K562 (cell line): ENCODE measurements around the gene USP32. TPM values are rescaled to one million over a fixed set of nuclear protein-coding genes. Genes with fewer than 3 reads are reported as not detected.

Experiments used
- ATAC-seq: fragments of 200-7000 bp; cut with Tn5 transposase; 3 replicates; pipeline ENCODE4 v1.9.1; 2020; ENCODE audit warnings: moderate library complexity
- BruUV-seq: library from RNA; stranded (reverse); fragments of 400-500 nt; replicated peaks from 2 replicates; lab custom pipeline; 2021; lab: Mats Ljungman, UMichigan
- CTCF ChIA-PET: fragments of 300-600 bp; formaldehyde crosslinking; extraction: SDS; loops from one replicate; lab custom pipeline; 2021; ENCODE audit warnings: low intra/inter-chr PET ratio; lab: Yijun Ruan, JAX
- POLR2A ChIA-PET: fragments of 300-600, 350-650 bp; sonication (Branson Sonifier 250); formaldehyde crosslinking; extraction: SDS; loops from one replicate; lab custom pipeline; 2021; ENCODE audit warnings: antibody characterized with exemption, inconsistent platforms; lab: Yijun Ruan, JAX
- DNase-seq, 4 experiments: peaks; one replicate each; pipeline versions ENCODE4 v3.0.0 to v3.0.0-alpha.2; 2011 to 2018; ENCODE audit warnings: low spot score in 3 of 4, mixed read lengths in 3 of 4; ENCODE audit errors: extremely low read depth in 1 of 4
- FAIRE-seq: peaks from 2 replicates; lab custom pipeline; 2011; peaks lifted over from hg19 to GRCh38; lab: Jason Lieb, UNC
- H2AFZ ChIP-seq: 2 replicates; pipeline ENCODE4 v1.6.0; 2011; ENCODE audit warnings: low read depth, low read length, control low read depth, inconsistent platforms
- H3K27ac ChIP-seq: fragments of 200-600 bp; 3 replicates; pipeline ENCODE4 v1.8.0; 2011; ENCODE audit warnings: low read depth, mild to moderate bottlenecking, control low read depth, inconsistent platforms, low read length, moderate library complexity, mixed read lengths; ENCODE audit errors: extremely low read depth
- H3K27me3 ChIP-seq, 2 experiments: fragments of 300-600 bp in 1 of 2; 2 replicates in 1 of 2; 3 replicates in 1 of 2; pipeline versions ENCODE4 v1.6.0 to v1.8.0; 2011; ENCODE audit warnings: inconsistent platforms in 2 of 2, low read length in 2 of 2, mild to moderate bottlenecking in 1 of 2, mixed read lengths in 1 of 2, moderate library complexity in 1 of 2; ENCODE audit not compliant: control insufficient read depth in 2 of 2, insufficient read depth in 2 of 2
- H3K36me3 ChIP-seq: fragments of 300-600 bp; 3 replicates; pipeline ENCODE4 v1.8.0; 2011; ENCODE audit warnings: mild to moderate bottlenecking, low read length, inconsistent platforms; ENCODE audit not compliant: control insufficient read depth, insufficient read depth
- H3K4me1 ChIP-seq, 2 experiments: fragments of 200-600 bp in 1 of 2; replicated peaks in 1 of 2; 2 replicates in 1 of 2; 3 replicates in 1 of 2; pipeline versions ENCODE4 v1.5.1 to v1.8.0; 2011; ENCODE audit warnings: inconsistent platforms in 2 of 2, low read length in 2 of 2, mild to moderate bottlenecking in 1 of 2, mixed read lengths in 1 of 2, moderate library complexity in 1 of 2; ENCODE audit not compliant: control insufficient read depth in 2 of 2, insufficient read depth in 2 of 2
- H3K4me2 ChIP-seq: 2 replicates; pipeline ENCODE4 v1.6.1; 2011; ENCODE audit warnings: low read length, control low read depth, inconsistent platforms, mixed read lengths; ENCODE audit not compliant: insufficient read depth
- H3K4me3 ChIP-seq: fragments of 200-600 bp; sonication (generic), shearing (Covaris generic); 2 replicates; pipeline ENCODE4 v1.5.1; 2016; ENCODE audit warnings: control low read depth, inconsistent platforms
- H3K79me2 ChIP-seq: fragments of 200-600 bp; 3 replicates; pipeline ENCODE4 v1.8.0; 2011; ENCODE audit warnings: low read length, inconsistent platforms; ENCODE audit not compliant: control insufficient read depth, insufficient read depth
- H3K9ac ChIP-seq, 2 experiments: 2 replicates each; pipeline versions ENCODE4 v1.6.0 to v1.6.1; 2011; ENCODE audit warnings: low read depth in 2 of 2, low read length in 2 of 2, control low read depth in 1 of 2, inconsistent platforms in 1 of 2, mild to moderate bottlenecking in 1 of 2, mixed read lengths in 1 of 2; ENCODE audit not compliant: insufficient read depth in 1 of 2
- H3K9me1 ChIP-seq: one replicate; pipeline ENCODE4 v1.6.0; 2011; ENCODE audit warnings: inconsistent platforms, mild to moderate bottlenecking, low read length, moderate library complexity; ENCODE audit not compliant: control insufficient read depth, insufficient read depth
- H3K9me3 ChIP-seq: replicated peaks from 2 replicates; pipeline ENCODE4 v1.5.1; 2011; ENCODE audit warnings: low read depth, low read length, inconsistent platforms; ENCODE audit not compliant: control insufficient read depth, insufficient read depth
- H4K20me1 ChIP-seq: replicated peaks from 2 replicates; pipeline ENCODE4 v1.6.1; 2011; ENCODE audit warnings: low read length, inconsistent platforms, mixed read lengths; ENCODE audit not compliant: control insufficient read depth, insufficient read depth
- CBX8 ChIP-seq: fragments of 200-600 bp; sonication (generic); IDR thresholded peaks from 2 replicates; pipeline ENCODE4 v1.6.1; 2012; ENCODE audit warnings: borderline replicate concordance, mixed run types, low read depth, mild to moderate bottlenecking, moderate library complexity, mixed read lengths, low read length, control low read depth, inconsistent platforms; ENCODE audit not compliant: poor library complexity, severe bottlenecking; ENCODE audit errors: extremely low read depth
- GTF2F1 ChIP-seq: IDR thresholded peaks from 2 replicates; pipeline ENCODE4 v1.6.1; 2011; ENCODE audit warnings: low read depth, low read length, improper control_type of control experiment
- NR2F6 ChIP-seq: fragments of 450-650 bp; formaldehyde crosslinking; IDR thresholded peaks from 2 replicates; pipeline ENCODE4 v1.4.0; 2020; ENCODE audit warnings: mild to moderate bottlenecking
- ZBTB11 ChIP-seq, 3 experiments: fragments of 200-800 bp in 1 of 3; fragments of 250-450 bp in 1 of 3; fragments of 450-650 bp in 1 of 3; sonication (Bioruptor Pico) in 1 of 3; sonication (Bioruptor generic) in 1 of 3; formaldehyde crosslinking in 1 of 3; IDR thresholded peaks; 2 replicates each; pipeline versions ENCODE4 v1.6.1 to v1.8.0; 2016 to 2022; ENCODE audit warnings: mild to moderate bottlenecking in 2 of 3, missing genetic modification characterization in 2 of 3, missing compliant biosample characterization in 1 of 3, moderate library complexity in 1 of 3
- WGBS: fragments of 100-300 bp; shearing (Covaris generic); methylation state at CpG from one replicate; pipeline ENCODE4 v1.1.6; 2016; ENCODE audit warnings: low coverage, mixed read lengths; ENCODE audit not compliant: insufficient coverage; ENCODE audit errors: missing lambda C conversion rate; 5-methylcytosine and 5-hydroxymethylcytosine counted together
- in situ Hi-C: fragments of 300-500 bp; cut with MboI; formaldehyde crosslinking; loops from 4 replicates; pipeline ENCODE4 v1.15.0; 2018; ENCODE audit warnings: inconsistent platforms, mixed read lengths
- intact Hi-C: fragments of 100-400 bp; cut with micrococcal nuclease; formaldehyde crosslinking; loops from 2 replicates; pipeline ENCODE4 v1.14.2; 2022
- polyA plus RNA-seq, 8 experiments: library from polyadenylated mRNA; depleted of rRNA in 4 of 8; stranded (reverse) in 5 of 8; unstranded in 3 of 8; fragments of >200 nt; fragmentation: Nextera tagmentation in 2 of 8; fragmentation: Illumina TruSeq in 1 of 8; extraction: Ambion mirVana in 2 of 8; extraction: Trizol in 1 of 8; gene quantifications; 2 replicates each; pipeline versions ENCODE4 v1.2.1 to v1.2.3, GENCODE V29; 2011 to 2014; ENCODE audit warnings: inconsistent platforms in 1 of 8, missing spikeins in 1 of 8
- total RNA-seq, 7 experiments: library from RNA; depleted of rRNA in 6 of 7; stranded (reverse); fragments of >200 nt in 6 of 7; fragmentation: Illumina TruSeq in 2 of 7; extraction: Trizol in 2 of 7; gene quantifications; 2 replicates each; pipeline versions ENCODE4 v1.2.1 to v1.2.3, GENCODE V29; 2011 to 2021; ENCODE audit warnings: low replicate concordance in 1 of 7

Gene USP32
- total and polyA plus RNA-seq, 9 of the 15 experiments (the other 6 are each of a cell fraction or from before 2014, with no cell fraction given): 18.0 to 69.3 (median 47.1) TPM

GRCh38 chr17:60369727-60370126, 22.2 kb downstream of the USP32 start:
- CTCF ChIA-PET: no interaction called here
- intact Hi-C loops: no loop called here

More at GRCh38 chr17:60369727-60370126, 22.2 kb downstream of the USP32 start:
- Histone ChIP-seq H3K9me1 (no peaks in the 10 kb centered on the region), H3K9me3 (no peaks in the 10 kb centered on the region), H3K36me3 (peaks cover 20% of the 10 kb centered on the region; the same call in 2 of the 3 replicates), H3K9ac (no peak overlapping the region), H2AFZ (no peak overlapping the region), H3K27me3 (no peaks in the 10 kb centered on the region; a peak in 1 of 5 replicates), H4K20me1 (no peaks in the 10 kb centered on the region), H3K4me2 (no peak overlapping the region), H3K27ac (no peak overlapping the region), H3K4me1 (peaks cover 15 to 17% of the 10 kb centered on the region in 2 experiments), H3K79me2 (peaks cover 92% of the 10 kb centered on the region), H3K4me3 (no peak overlapping the region)
- 84% methylated on average over 2 of the region's 2 CpGs for WGBS
- TF ChIP-seq GTF2F1: no peak
- no peak for TF ChIP-seq CBX8
- TF ChIP-seq ZBTB11 (CRISPR knock-in tag; IDR thresholded peaks at IDR 0.05): peak in 1 of 3 experiments; percentile 57; a peak in 1 of 6 replicates
- TF ChIP-seq NR2F6 (CRISPR knock-in tag): no peak
- no peak for DNase-seq
- POLR2A ChIA-PET: no interaction called here
- ATAC-seq: no peak
- in situ Hi-C loops: no loop called here
- no peak for FAIRE-seq
- BruUV-seq: no TSS peak
